AG04449 (cell line): Measurements from ENCODE around the gene SARDH.

ENCODE experiments used
- CTCF ChIA-PET: fragments of 350-600 bp; formaldehyde crosslinking; extraction: SDS; loops from one replicate; lab custom pipeline; 2021; ENCODE audit warnings: antibody characterized with exemption; lab: Yijun Ruan, JAX
- POLR2A ChIA-PET: fragments of 400-600, 350-600 bp; formaldehyde crosslinking; extraction: SDS; loops from one replicate; lab custom pipeline; 2020; ENCODE audit warnings: antibody characterized with exemption, inconsistent platforms; lab: Yijun Ruan, JAX
- DNase-seq: peaks from one replicate; pipeline ENCODE4 v3.0.0-alpha.2; 2010; ENCODE audit warnings: low read depth, low spot score
- H3K4me3 ChIP-seq: 2 replicates; pipeline ENCODE4 v1.5.1; 2011; ENCODE audit warnings: low read depth, mild to moderate bottlenecking, control low read depth, low read length
- CTCF ChIP-seq: IDR thresholded peaks from one replicate; pipeline ENCODE4 v1.5.1; 2011; ENCODE audit warnings: mild to moderate bottlenecking, moderate library complexity, low read length, control low read depth, inconsistent platforms; ENCODE audit not compliant: insufficient read depth; ENCODE audit errors: missing control alignments

The SARDH gene

GRCh38 chr9:133780404-133780945, 42.3 kb upstream of the SARDH start:
- no peak for TF ChIP-seq CTCF
- CTCF ChIA-PET = interaction anchor here (1.0 to 10.4 kb wide), 10 partner anchors 11 to 286 kb away, joined by 3 to 364 read pairs (median 13); no protein-coding TSS in a partner anchor
- no peak for DNase-seq
- POLR2A ChIA-PET = no interaction called here
- H3K4me3 ChIP-seq = no peak overlapping the region

GRCh38 chr9:133779516-133780403, 41.6 kb upstream of the SARDH start:
- no peak for TF ChIP-seq CTCF
- ChIA-PET POLR2A (no interaction called here), CTCF (interaction anchor here (1.0 to 10.4 kb wide), 5 partner anchors 11 to 220 kb away, joined by 3 to 364 read pairs (median 63); no protein-coding TSS in a partner anchor)
- H3K4me3 ChIP-seq = no peak overlapping the region
- no peak for DNase-seq

GRCh38 chr9:133779081-133779480, 40.9 kb upstream of the SARDH start:
- DNase-seq = no peak
- CTCF ChIA-PET = interaction anchor here (0.6 to 10.4 kb wide), 3 partner anchors 10 to 216 kb away, joined by 3 to 364 read pairs (median 63); no protein-coding TSS in a partner anchor
- H3K4me3 ChIP-seq = no peak overlapping the region
- POLR2A ChIA-PET = interaction anchor here (0.6 kb wide), 1 partner anchor 388 kb away, joined by 4 read pairs; no protein-coding TSS in a partner anchor
- no peak for TF ChIP-seq CTCF

- ChIA-PET CTCF (interaction anchor here (0.6 to 10.4 kb wide), 4 partner anchors 9 to 217 kb away, joined by 3 to 364 read pairs (median 34); no protein-coding TSS in a partner anchor), POLR2A (interaction anchor here (0.6 kb wide), 1 partner anchor 389 kb away, joined by 4 read pairs; no protein-coding TSS in a partner anchor)
- TF ChIP-seq CTCF = no peak
- H3K4me3 ChIP-seq = no peak overlapping the region
- no peak for DNase-seq
Measured at GRCh38 chr9:133778336-133779013, 40.3 kb upstream of the SARDH start.

GRCh38 chr9:133777871-133778270, 39.7 kb upstream of the SARDH start:
- no peak for DNase-seq
- CTCF ChIA-PET = interaction anchor here (1.4 to 10.4 kb wide), 3 partner anchors 9 to 217 kb away, joined by 4 to 364 read pairs (median 63); no protein-coding TSS in a partner anchor
- no peak for TF ChIP-seq CTCF

More at GRCh38 chr9:133777871-133778270, 39.7 kb upstream of the SARDH start:
- POLR2A ChIA-PET = no interaction called here
- H3K4me3 ChIP-seq = no peak overlapping the region
